Endodermal cell (in vitro differentiated cells): Measurements from ENCODE around the gene LRMDA. TPM values are rescaled to one million over a fixed set of nuclear protein-coding genes. Genes with fewer than 3 reads are reported as not detected.

Experiments used
- DNase-seq: peaks from one replicate; pipeline ENCODE4 v3.0.0-alpha.2; 2017
- H3K27ac ChIP-seq: 2 replicates; pipeline ENCODE4 v1.5.1; 2013; ENCODE audit warnings: mild to moderate bottlenecking, low read depth, low read length, moderate library complexity
- H3K27me3 ChIP-seq: 2 replicates; pipeline ENCODE4 v1.6.1; 2013; ENCODE audit warnings: mild to moderate bottlenecking, low read length, moderate library complexity; ENCODE audit not compliant: insufficient read depth, control insufficient read depth, poor library complexity, severe bottlenecking
- H3K36me3 ChIP-seq: 2 replicates; pipeline ENCODE4 v1.7.0; 2013; ENCODE audit warnings: mild to moderate bottlenecking, low read length, moderate library complexity; ENCODE audit not compliant: control insufficient read depth, insufficient read depth
- H3K4me1 ChIP-seq: one replicate; pipeline ENCODE4 v1.7.0; 2013; ENCODE audit warnings: low read length; ENCODE audit not compliant: control insufficient read depth, insufficient read depth
- H3K4me3 ChIP-seq: 2 replicates; pipeline ENCODE4 v1.5.1; 2013; ENCODE audit warnings: mild to moderate bottlenecking, low read length, moderate library complexity
- H3K9ac ChIP-seq: 2 replicates; pipeline ENCODE4 v1.6.1; 2013; ENCODE audit warnings: mild to moderate bottlenecking, low read length, moderate library complexity; ENCODE audit not compliant: poor library complexity, severe bottlenecking; ENCODE audit errors: extremely low read depth
- H3K9me3 ChIP-seq: 2 replicates; pipeline ENCODE4 v1.6.1; 2013; ENCODE audit warnings: mild to moderate bottlenecking, low read length, moderate library complexity; ENCODE audit not compliant: control insufficient read depth
- H3K27ac Mint-ChIP-seq: 2 replicates; pipeline ENCODE4 v1.8.0; 2020; ENCODE audit warnings: mixed read lengths
- H3K27me3 Mint-ChIP-seq: 2 replicates; pipeline ENCODE4 v1.8.0; 2021; ENCODE audit warnings: mild to moderate bottlenecking, mixed read lengths; ENCODE audit not compliant: insufficient read depth
- H3K36me3 Mint-ChIP-seq: 2 replicates; pipeline ENCODE4 v1.8.0; 2020; ENCODE audit warnings: low read depth, mixed read lengths
- H3K4me1 Mint-ChIP-seq: 2 replicates; pipeline ENCODE4 v1.8.0; 2020; ENCODE audit warnings: mixed read lengths
- H3K4me3 Mint-ChIP-seq: 2 replicates; pipeline ENCODE4 v1.8.0; 2020; ENCODE audit warnings: mild to moderate bottlenecking, moderate library complexity, mixed read lengths
- H3K9me3 Mint-ChIP-seq: 2 replicates; pipeline ENCODE4 v1.8.0; 2020; ENCODE audit warnings: mild to moderate bottlenecking, mixed read lengths
- WGBS, 2 experiments: methylation state at CpG; one replicate each; pipeline versions ENCODE4 v1.1.5 to v1.1.7; 2013; ENCODE audit warnings: missing lambda C conversion rate in 2 of 2, mixed read lengths in 1 of 2; ENCODE audit not compliant: insufficient coverage in 1 of 2, insufficient read length in 1 of 2; 5-methylcytosine and 5-hydroxymethylcytosine counted together
- total RNA-seq, 2 donors: library from RNA; stranded (reverse); fragmentation: NEBNext Ultra II Directional in 1 of 2; extraction: Animal tissue kit (Norgen Biotek cat#: 25700) in 1 of 2; gene quantifications; 2 replicates in 1 of 2; 3 replicates in 1 of 2; pipeline ENCODE4 v1.2.1, GENCODE V29; 2021
- TF ChIP-seq, protein P1 (sequence below): fragments of 200-600 bp; sonication (generic); conservative IDR thresholded peaks from 2 replicates; pipeline ENCODE4 v1.5.0; 2021; ENCODE audit warnings: antibody characterized with exemption, mild to moderate bottlenecking

LRMDA gene
- total RNA-seq, 2 donors from 2014 or later = 1.7 to 5.1 TPM

DNA sequence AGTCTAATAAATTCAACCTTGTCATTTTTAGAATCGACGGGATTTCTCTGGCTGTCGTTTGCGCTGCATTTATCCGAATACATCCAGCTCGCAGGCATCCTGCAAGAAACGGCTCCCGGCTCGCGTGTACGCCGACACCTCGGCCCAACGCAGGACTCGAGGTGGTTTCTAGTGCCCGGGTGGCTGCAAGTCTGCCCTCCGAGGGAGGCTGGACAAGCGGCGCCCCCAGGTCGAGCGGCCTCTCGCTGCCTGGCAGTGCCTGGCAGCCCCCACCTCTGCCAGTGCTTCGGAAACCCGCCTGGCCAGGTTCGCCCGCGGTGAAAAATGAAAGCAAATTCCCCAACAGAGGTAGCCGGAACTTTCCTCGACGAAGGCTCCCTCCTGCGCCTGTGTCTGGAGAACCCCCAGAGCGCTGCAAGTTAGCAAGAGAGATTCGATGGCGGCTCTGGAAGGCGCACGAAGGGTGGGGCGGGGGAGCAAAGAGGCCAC, 24.2 kb upstream of the LRMDA start:
- Mint-ChIP-seq H3K27ac (no peak overlapping the region), H3K27me3 (peaks cover 91% of the 10 kb centered on the region), H3K9me3 (no peaks in the 10 kb centered on the region), H3K4me3 (peak overlapping the region; percentile 73), H3K36me3 (no peaks in the 10 kb centered on the region), H3K4me1 (peaks cover 40% of the 10 kb centered on the region)
- Histone ChIP-seq H3K4me1 (peaks cover 5% of the 10 kb centered on the region), H3K9me3 (no peaks in the 10 kb centered on the region), H3K9ac (no peak overlapping the region), H3K27ac (peak overlapping the region; percentile 73), H3K36me3 (no peaks in the 10 kb centered on the region), H3K27me3 (peaks cover 89% of the 10 kb centered on the region), H3K4me3 (peak overlapping the region; percentile 78)
- TF ChIP-seq, protein P1, sequence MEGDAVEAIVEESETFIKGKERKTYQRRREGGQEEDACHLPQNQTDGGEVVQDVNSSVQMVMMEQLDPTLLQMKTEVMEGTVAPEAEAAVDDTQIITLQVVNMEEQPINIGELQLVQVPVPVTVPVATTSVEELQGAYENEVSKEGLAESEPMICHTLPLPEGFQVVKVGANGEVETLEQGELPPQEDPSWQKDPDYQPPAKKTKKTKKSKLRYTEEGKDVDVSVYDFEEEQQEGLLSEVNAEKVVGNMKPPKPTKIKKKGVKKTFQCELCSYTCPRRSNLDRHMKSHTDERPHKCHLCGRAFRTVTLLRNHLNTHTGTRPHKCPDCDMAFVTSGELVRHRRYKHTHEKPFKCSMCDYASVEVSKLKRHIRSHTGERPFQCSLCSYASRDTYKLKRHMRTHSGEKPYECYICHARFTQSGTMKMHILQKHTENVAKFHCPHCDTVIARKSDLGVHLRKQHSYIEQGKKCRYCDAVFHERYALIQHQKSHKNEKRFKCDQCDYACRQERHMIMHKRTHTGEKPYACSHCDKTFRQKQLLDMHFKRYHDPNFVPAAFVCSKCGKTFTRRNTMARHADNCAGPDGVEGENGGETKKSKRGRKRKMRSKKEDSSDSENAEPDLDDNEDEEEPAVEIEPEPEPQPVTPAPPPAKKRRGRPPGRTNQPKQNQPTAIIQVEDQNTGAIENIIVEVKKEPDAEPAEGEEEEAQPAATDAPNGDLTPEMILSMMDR = no peak
- DNase-seq = peak; percentile 80
- 4 to 6% methylated on average over 23 to 37 of the region's 37 CpGs for WGBS, 2 experiments

DNA sequence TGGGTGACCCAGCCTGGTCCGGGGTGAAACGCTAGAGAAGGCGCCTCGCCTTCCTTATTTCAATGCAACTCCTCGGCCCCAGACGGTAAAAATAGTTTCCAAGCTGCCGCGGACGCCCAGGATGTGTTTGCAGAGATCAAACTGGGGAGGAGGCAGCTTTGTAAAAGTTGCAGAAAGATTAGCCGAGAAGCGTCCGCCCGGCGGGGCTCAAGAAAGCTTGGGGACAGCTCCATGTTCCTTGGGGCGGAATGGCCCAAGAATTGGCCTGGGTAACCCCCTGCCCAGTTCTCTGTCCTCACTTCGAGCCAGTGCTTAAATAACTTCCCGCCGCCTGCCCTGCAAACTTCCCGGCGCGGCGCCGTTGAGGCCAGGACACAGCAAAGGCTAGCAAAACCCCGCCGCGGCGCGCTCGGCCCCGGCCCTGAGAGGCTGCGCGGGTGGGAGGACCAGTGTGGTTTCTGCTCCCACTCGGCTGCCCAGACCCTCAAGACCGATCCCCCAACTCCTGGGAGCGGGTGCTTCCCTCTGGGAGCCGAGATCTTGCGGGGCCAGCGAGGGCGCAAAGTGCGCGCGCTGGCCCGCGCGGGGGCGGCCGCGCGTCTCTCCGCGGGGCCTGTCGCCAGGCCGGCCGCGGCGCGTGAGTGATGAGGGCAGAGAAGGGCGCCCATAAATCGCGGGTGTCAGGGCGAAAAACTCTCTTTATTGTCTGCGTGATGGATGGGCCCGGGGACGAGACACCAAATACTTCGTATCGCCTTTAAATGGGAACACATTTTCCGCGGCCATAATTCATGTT, 23.5 kb upstream of the LRMDA start:
- Mint-ChIP-seq H3K9me3 (no peaks in the 10 kb centered on the region), H3K4me3 (peak overlapping the region; percentile 73), H3K36me3 (no peaks in the 10 kb centered on the region), H3K4me1 (peaks cover 40% of the 10 kb centered on the region), H3K27ac (no peak overlapping the region), H3K27me3 (peaks cover 91% of the 10 kb centered on the region)
- H3K27ac ChIP-seq = peak overlapping the region; percentile 73
- H3K27me3 ChIP-seq = peaks cover 94% of the 10 kb centered on the region
- H3K9me3 ChIP-seq = no peaks in the 10 kb centered on the region
- H3K36me3 ChIP-seq = no peaks in the 10 kb centered on the region
- WGBS, 2 experiments = 3% methylated on average over 19 to 68 of the region's 68 CpGs
- peak overlapping the region; percentile 78 for H3K4me3 ChIP-seq
- TF ChIP-seq, protein P1 = no peak
- peaks cover 5% of the 10 kb centered on the region for H3K4me1 ChIP-seq
- no peak overlapping the region for H3K9ac ChIP-seq
- DNase-seq = peak; percentile 83

DNA sequence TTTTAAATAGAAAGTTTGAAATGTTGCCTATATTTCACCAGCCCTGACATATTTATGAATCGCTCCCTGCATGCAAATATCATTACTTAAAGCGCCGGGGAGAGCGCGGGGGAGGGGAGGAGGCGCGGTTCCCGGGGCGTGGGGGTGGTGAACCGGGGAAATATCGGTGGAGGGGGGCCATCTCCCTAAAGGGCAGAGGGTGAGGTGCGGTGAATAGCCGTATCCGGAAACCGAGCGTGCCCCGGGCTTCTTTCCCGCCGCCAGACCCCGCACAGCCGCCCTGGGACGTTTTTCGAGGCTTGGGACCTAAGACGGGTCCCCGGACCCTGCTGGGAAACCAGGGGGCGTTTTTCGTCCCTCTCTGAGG, 22.9 kb upstream of the LRMDA start:
- no peaks in the 10 kb centered on the region for H3K9me3 ChIP-seq
- 0 to 1% methylated on average over 3 to 26 of the region's 27 CpGs for WGBS, 2 experiments
- peak overlapping the region; percentile 78 for H3K4me3 ChIP-seq
- peak; percentile 64 for DNase-seq
- H3K9ac ChIP-seq = no peak overlapping the region
- Mint-ChIP-seq H3K4me3 (peak overlapping the region; percentile 73), H3K27me3 (peaks cover 91% of the 10 kb centered on the region), H3K9me3 (no peaks in the 10 kb centered on the region), H3K27ac (no peak overlapping the region), H3K4me1 (peaks cover 34% of the 10 kb centered on the region), H3K36me3 (no peaks in the 10 kb centered on the region)
- peaks cover 5% of the 10 kb centered on the region for H3K4me1 ChIP-seq
- peak overlapping the region; percentile 73 for H3K27ac ChIP-seq
- peaks cover 94% of the 10 kb centered on the region for H3K27me3 ChIP-seq
- no peaks in the 10 kb centered on the region for H3K36me3 ChIP-seq
- TF ChIP-seq, protein P1 = no peak
